GM23248 (cell line): ENCODE results near the gene REXO2.

Experiments
- EZH2 ChIP-seq: fragments of 200-600 bp; sonication (generic); IDR thresholded peaks from 2 replicates; pipeline ENCODE4 v1.6.1; 2018; ENCODE audit warnings: antibody characterized with exemption, mild to moderate bottlenecking; ENCODE audit not compliant: insufficient read depth, poor library complexity, severe bottlenecking
- EZH2phosphoT487 ChIP-seq: fragments of 200-600 bp; sonication (generic); IDR thresholded peaks from 2 replicates; pipeline ENCODE4 v1.6.1; 2018; ENCODE audit warnings: antibody characterized with exemption, moderate library complexity, mild to moderate bottlenecking, low read depth; ENCODE audit not compliant: insufficient read depth

- TF ChIP-seq EZH2 (no peak), EZH2phosphoT487 (no peak)
These were observed 2.7 kb downstream of the REXO2 start for GRCh38 chr11:114441921-114442320.
